Stomach (tissue), 9 donors: ENCODE measurements around the gene FOXJ2. TPM values are rescaled to one million over a fixed set of nuclear protein-coding genes. Genes with fewer than 3 reads are reported as not detected.

Experiments used
- DNase-seq, 2 donors: peaks; one replicate each; pipeline versions ENCODE4 v3.0.0 to v3.0.0-alpha.2; 2013 to 2019
- H3K27ac ChIP-seq, 5 donors: fragments of 200-600 bp in 4 of 5; sonication (generic) in 4 of 5; one replicate each; pipeline ENCODE4 v1.5.1; 2013 to 2019; ENCODE audit warnings: mild to moderate bottlenecking in 1 of 5, moderate library complexity in 1 of 5
- H3K27me3 ChIP-seq, 3 donors: fragments of 200-600 bp; sonication (generic); one replicate each; pipeline ENCODE4 v1.5.1; 2017 to 2019; ENCODE audit warnings: mixed run types in 1 of 3
- H3K36me3 ChIP-seq, 4 donors: fragments of 200-600 bp; sonication (generic); 1 replicate in 3 of 4; 2 replicates in 1 of 4; pipeline ENCODE4 v1.5.1; 2016 to 2019
- H3K4me1 ChIP-seq, 4 donors: fragments of 200-600 bp; sonication (generic); one replicate each; pipeline ENCODE4 v1.5.1; 2016 to 2019
- H3K4me3 ChIP-seq, 4 donors: fragments of 200-600 bp; sonication (generic) in 3 of 4; one replicate each; pipeline ENCODE4 v1.5.1; 2016 to 2019; ENCODE audit warnings: mild to moderate bottlenecking in 1 of 4
- H3K9me3 ChIP-seq, 4 donors: fragments of 200-600 bp; sonication (generic); one replicate each; pipeline ENCODE4 v1.5.1; 2016 to 2019
- CTCF ChIP-seq, 7 experiments: fragments of 450-650 bp in 4 of 7; fragments of 200-600 bp in 3 of 7; sonication (generic) in 3 of 7; IDR thresholded peaks; one replicate each; pipeline ENCODE4 v1.5.1; 2016 to 2019; ENCODE audit warnings: antibody characterized with exemption in 7 of 7, control low read depth in 2 of 7, mild to moderate bottlenecking in 1 of 7
- EP300 ChIP-seq: sonication (generic); formaldehyde crosslinking; IDR thresholded peaks from one replicate; pipeline ENCODE4 v1.6.1; 2017; ENCODE audit warnings: antibody characterized with exemption
- POLR2A ChIP-seq, 4 donors: fragments of 450-650 bp; IDR thresholded peaks; one replicate each; pipeline ENCODE4 v1.6.1; 2016; ENCODE audit warnings: antibody characterized with exemption in 4 of 4, control low read depth in 2 of 4, mild to moderate bottlenecking in 1 of 4, moderate library complexity in 1 of 4
- POLR2AphosphoS5 ChIP-seq, 3 donors: sonication (generic); formaldehyde crosslinking; IDR thresholded peaks; one replicate each; pipeline ENCODE4 v1.6.1; 2016; ENCODE audit warnings: antibody characterized with exemption in 3 of 3
- WGBS, 5 donors: extraction: QIAGEN DNeasy Blood & Tissue Kit in 3 of 5; methylation state at CpG; one replicate each; pipeline versions ENCODE4 v1.1.5 to v1.1.7; 2013 to 2018; 5-methylcytosine and 5-hydroxymethylcytosine counted together
- intact Hi-C: fragments of 100-400 bp; cut with DNase I; formaldehyde crosslinking; loops from one replicate; pipeline ENCODE4 v1.15.1; 2023; ENCODE audit warnings: low total_unique reads
- polyA plus RNA-seq, 3 donors: library from polyadenylated mRNA; stranded (reverse); fragments of 200-250 nt; gene quantifications; one replicate each; pipeline ENCODE4 v1.2.3, GENCODE V29; 2013
- total RNA-seq, 5 donors: library from RNA; depleted of rRNA; stranded (reverse); fragments of >200 nt; gene quantifications; one replicate each; pipeline versions ENCODE4 v1.1.0 to v1.2.3, GENCODE V29; 2014 to 2016
- donor health status: healthy with polysubstance abuse.
- donor health status: Bipolar disorder and iron deficiency.
- donor health status: healthy.

FOXJ2 gene
- total and polyA plus RNA-seq, 8 donors: 4.5 to 25.2 (median 14.6) TPM

- H3K27me3 ChIP-seq: no peaks in the 10 kb centered on the region
- WGBS, 5 donors: 92 to 96% (median 94%) methylated on average over 2 of the region's 2 CpGs
- no peak for TF ChIP-seq POLR2A (IDR thresholded peaks at IDR 0.05)
- TF ChIP-seq CTCF (IDR thresholded peaks at IDR 0.05): no peak
- TF ChIP-seq POLR2AphosphoS5 (IDR thresholded peaks at IDR 0.05): no peak
- no peak overlapping the region for H3K27ac ChIP-seq
- no peaks in the 10 kb centered on the region for H3K9me3 ChIP-seq
- no peaks in the 10 kb centered on the region for H3K4me1 ChIP-seq
- intact Hi-C loops: no loop called here
- peaks cover 37 to 68% (median 64%) of the 10 kb centered on the region in 4 donors for H3K36me3 ChIP-seq
- H3K4me3 ChIP-seq: no peak overlapping the region
- no peak for DNase-seq
Observed at GRCh38 chr12:8054816-8055215, 22.3 kb downstream of the FOXJ2 start.

- 58 to 73% (median 62%) methylated on average over 2 of the region's 2 CpGs for WGBS, 5 donors
- intact Hi-C loops: no loop called here
Observed at GRCh38 chr12:8057306-8057705, 24.8 kb downstream of the FOXJ2 start.

DNA sequence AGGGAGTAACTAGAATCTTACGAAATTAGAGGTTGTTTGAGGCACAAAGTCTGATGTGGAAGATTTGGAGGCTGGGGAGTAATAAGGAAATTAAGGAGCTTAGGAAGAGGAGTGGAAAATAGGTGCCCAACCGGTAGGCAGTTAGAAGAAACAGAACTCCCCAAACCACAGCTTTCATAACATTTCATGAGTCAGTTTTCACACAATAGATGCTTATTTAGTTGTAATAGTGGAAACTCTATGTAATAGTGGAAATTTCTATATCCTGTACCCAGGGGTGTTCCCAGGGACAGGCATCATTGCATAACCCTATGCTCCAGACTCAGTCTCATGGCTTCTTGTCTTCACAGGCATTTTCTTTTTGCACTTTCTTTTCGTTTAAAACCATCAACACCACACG is 25.3 kb downstream of the FOXJ2 start:
- intact Hi-C loops: no loop called here
- H3K27ac ChIP-seq: peak overlapping the region in 2 of 5 donors; percentile 36 to 64
- no peaks in the 10 kb centered on the region for H3K9me3 ChIP-seq
- WGBS, 5 donors: 61 to 70% (median 68%) methylated on average over 4 of the region's 4 CpGs
- no peak overlapping the region for H3K4me3 ChIP-seq
- no peak for DNase-seq
- H3K36me3 ChIP-seq: peaks cover 16 to 37% (median 35%) of the 10 kb centered on the region in 4 donors
- no peaks in the 10 kb centered on the region for H3K27me3 ChIP-seq
- TF ChIP-seq CTCF (IDR thresholded peaks at IDR 0.05): no peak
- TF ChIP-seq EP300: no peak
- TF ChIP-seq POLR2A (IDR thresholded peaks at IDR 0.05): no peak
- no peak for TF ChIP-seq POLR2AphosphoS5 (IDR thresholded peaks at IDR 0.05)
- no peaks in the 10 kb centered on the region for H3K4me1 ChIP-seq

More at GRCh38 chr12:8057306-8057705, 24.8 kb downstream of the FOXJ2 start:
- Histone ChIP-seq H3K4me3 (no peak overlapping the region), H3K36me3 (peaks cover 21 to 43% (median 40%) of the 10 kb centered on the region in 4 donors), H3K27me3 (no peaks in the 10 kb centered on the region), H3K4me1 (no peaks in the 10 kb centered on the region), H3K9me3 (no peaks in the 10 kb centered on the region), H3K27ac (peak overlapping the region in 2 of 5 donors; percentile 36 to 64)
- no peak for DNase-seq
- TF ChIP-seq CTCF (IDR thresholded peaks at IDR 0.05) (no peak), POLR2A (IDR thresholded peaks at IDR 0.05) (no peak), EP300 (no peak), POLR2AphosphoS5 (IDR thresholded peaks at IDR 0.05) (no peak)

DNA sequence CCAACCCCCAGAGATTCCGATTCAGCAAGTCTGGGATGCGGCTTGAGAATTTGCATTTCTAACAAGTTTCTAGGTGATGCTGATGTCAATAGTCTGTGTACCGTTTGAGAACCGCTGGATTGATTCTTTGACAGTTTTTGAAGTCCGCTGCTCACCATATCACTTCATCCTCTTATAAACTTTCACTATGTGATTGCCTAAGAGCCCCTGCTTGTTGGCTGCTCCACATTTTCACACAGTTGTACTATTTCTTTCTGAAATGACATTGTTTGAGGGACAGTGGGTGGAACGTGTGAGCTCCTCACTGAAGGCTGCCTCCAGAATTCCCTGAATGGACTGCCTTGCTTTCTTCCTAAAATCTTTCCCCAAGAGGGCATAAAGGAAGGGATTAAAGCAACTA is 26.0 kb downstream of the FOXJ2 start:
- WGBS, 5 donors: 62 to 69% (median 64%) methylated on average over 6 of the region's 6 CpGs
- TF ChIP-seq CTCF (IDR thresholded peaks at IDR 0.05) (no peak), POLR2AphosphoS5 (IDR thresholded peaks at IDR 0.05) (no peak), POLR2A (IDR thresholded peaks at IDR 0.05) (no peak), EP300 (no peak)
- Histone ChIP-seq H3K4me1 (no peaks in the 10 kb centered on the region), H3K4me3 (no peak overlapping the region), H3K27me3 (no peaks in the 10 kb centered on the region), H3K27ac (peak overlapping the region in 1 of 5 donors; percentile 64), H3K9me3 (no peaks in the 10 kb centered on the region), H3K36me3 (peaks cover 9 to 31% (median 28%) of the 10 kb centered on the region in 4 donors)
- intact Hi-C loops: no loop called here
- no peak for DNase-seq
